HepG2 (cell line): Measurements from ENCODE around the gene HERPUD2. TPM values are rescaled to one million over a fixed set of nuclear protein-coding genes. Genes with fewer than 3 reads are reported as not detected.

Experiments
- GABPA ChIP-seq, 2 experiments: IDR thresholded peaks; 2 replicates each; pipeline ENCODE4 v1.6.1; 2011 to 2016; ENCODE audit warnings: low read depth in 2 of 2, low read length in 1 of 2, missing biosample characterization in 1 of 2, missing genetic modification characterization in 1 of 2
- MAFF ChIP-seq: IDR thresholded peaks from 2 replicates; pipeline ENCODE4 v1.6.1; 2011; ENCODE audit warnings: low read depth, low read length, improper control_type of control experiment
- MTA1 ChIP-seq: sonication (generic); formaldehyde crosslinking; IDR thresholded peaks from 2 replicates; pipeline ENCODE4 v1.4.0; 2020; ENCODE audit warnings: missing genetic modification reagents, mild to moderate bottlenecking, borderline replicate concordance
- NFATC3 ChIP-seq: sonication (generic); formaldehyde crosslinking; IDR thresholded peaks from 2 replicates; pipeline ENCODE4 v1.5.1; 2020; ENCODE audit warnings: mild to moderate bottlenecking, missing genetic modification reagents
- RXRB ChIP-seq: IDR thresholded peaks from 2 replicates; pipeline ENCODE4 v1.6.1; 2016; ENCODE audit warnings: borderline replicate concordance, missing genetic modification reagents, missing compliant biosample characterization
- TARDBP ChIP-seq: sonication (generic); formaldehyde crosslinking; IDR thresholded peaks from 2 replicates; pipeline ENCODE4 v1.8.0; 2022; ENCODE audit warnings: mild to moderate bottlenecking, missing genetic modification reagents
- THAP11 ChIP-seq: IDR thresholded peaks from 2 replicates; pipeline ENCODE4 v1.6.1; 2016; ENCODE audit warnings: missing biosample characterization, missing genetic modification reagents
- TRAFD1 ChIP-seq: sonication (generic); formaldehyde crosslinking; IDR thresholded peaks from 2 replicates; pipeline ENCODE4 v1.5.1; 2020; ENCODE audit warnings: missing genetic modification reagents, mild to moderate bottlenecking, borderline replicate concordance
- ZNF30 ChIP-seq: sonication (generic); formaldehyde crosslinking; IDR thresholded peaks from 2 replicates; pipeline ENCODE4 v1.5.0; 2020; ENCODE audit warnings: mild to moderate bottlenecking, missing genetic modification reagents
- ZNF337 ChIP-seq: sonication (generic); formaldehyde crosslinking; IDR thresholded peaks from 2 replicates; pipeline ENCODE4 v1.5.1; 2020; ENCODE audit warnings: missing genetic modification reagents, low read depth, mild to moderate bottlenecking, borderline replicate concordance
- ZNF883 ChIP-seq: sonication (generic); formaldehyde crosslinking; IDR thresholded peaks from 2 replicates; pipeline ENCODE4 v1.5.1; 2020; ENCODE audit warnings: mild to moderate bottlenecking, missing genetic modification reagents; ENCODE audit errors: not compliant biosample characterization
- polyA plus RNA-seq, 8 experiments: library from polyadenylated mRNA; depleted of rRNA in 3 of 8; stranded (reverse) in 7 of 8; unstranded in 1 of 8; fragments of >200 nt; fragmentation: Illumina TruSeq in 4 of 8; extraction: Trizol in 4 of 8; gene quantifications; 2 replicates each; pipeline versions ENCODE4 v1.2.1 to v1.2.3, GENCODE V29; 2011 to 2016; ENCODE audit warnings: low read depth in 4 of 8, missing spikeins in 1 of 8, mixed read lengths in 1 of 8; ENCODE audit not compliant: insufficient read depth in 1 of 8
- total RNA-seq, 5 experiments: library from RNA; depleted of rRNA; stranded (reverse); fragments of >200 nt; fragmentation: Illumina TruSeq; extraction: Trizol; gene quantifications; 2 replicates each; pipeline ENCODE4 v1.2.3, GENCODE V29; 2016; ENCODE audit warnings: low read depth in 1 of 5
- TF ChIP-seq, protein P1 (sequence below): sonication (generic); formaldehyde crosslinking; conservative IDR thresholded peaks from 2 replicates; pipeline ENCODE4 v1.8.0; 2022; ENCODE audit warnings: mild to moderate bottlenecking, moderate library complexity, missing genetic modification reagents
- TF ChIP-seq, protein P2 (sequence below): sonication (generic); formaldehyde crosslinking; IDR thresholded peaks from 2 replicates; pipeline ENCODE4 v1.4.0; 2020; ENCODE audit warnings: mild to moderate bottlenecking, missing genetic modification reagents
- TF ChIP-seq, protein P3 (sequence below): sonication (generic); formaldehyde crosslinking; IDR thresholded peaks from 2 replicates; pipeline ENCODE4 v1.8.1; 2023; ENCODE audit warnings: missing genetic modification reagents, mild to moderate bottlenecking, borderline replicate concordance
- TF ChIP-seq, protein P4 (sequence below): sonication (generic); formaldehyde crosslinking; IDR thresholded peaks from 2 replicates; pipeline ENCODE4 v1.4.0; 2020; ENCODE audit warnings: missing genetic modification reagents

HERPUD2 gene
- total and polyA plus RNA-seq, 2 of the 13 experiments (the other 11 are each of a cell fraction or from before 2014, with no cell fraction given), result 10.7 to 38.6 TPM

DNA sequence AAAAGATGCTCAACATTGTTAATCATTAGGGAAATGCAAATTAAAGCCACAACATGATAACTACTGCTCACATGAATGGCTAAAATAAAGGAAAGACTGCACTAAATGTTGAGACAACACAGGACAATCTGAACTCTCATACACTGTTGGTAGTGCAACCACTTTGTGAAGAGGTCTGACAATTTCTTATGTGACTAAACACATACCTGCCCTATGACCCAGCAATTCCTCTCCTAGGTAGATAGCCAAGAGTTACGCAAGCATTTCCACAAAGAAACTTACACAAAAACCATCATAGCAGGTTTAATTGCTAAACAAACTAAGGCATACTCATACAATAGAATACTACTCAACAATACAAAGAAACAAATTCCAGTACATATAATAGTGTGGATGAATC lies 41.8 kb upstream of the HERPUD2 start (continued):
- TF ChIP-seq GABPA (IDR thresholded peaks at IDR 0.05; ENCODE audit: low read depth, low read length), result no peak
- TF ChIP-seq GABPA (CRISPR knock-in tag; IDR thresholded peaks at IDR 0.05; ENCODE audit: low read depth), result no peak
- TF ChIP-seq MAFF, result 0 out of 2 replicates have a peak, but pooled peaks have one; percentile 10
- TF ChIP-seq, protein P1, sequence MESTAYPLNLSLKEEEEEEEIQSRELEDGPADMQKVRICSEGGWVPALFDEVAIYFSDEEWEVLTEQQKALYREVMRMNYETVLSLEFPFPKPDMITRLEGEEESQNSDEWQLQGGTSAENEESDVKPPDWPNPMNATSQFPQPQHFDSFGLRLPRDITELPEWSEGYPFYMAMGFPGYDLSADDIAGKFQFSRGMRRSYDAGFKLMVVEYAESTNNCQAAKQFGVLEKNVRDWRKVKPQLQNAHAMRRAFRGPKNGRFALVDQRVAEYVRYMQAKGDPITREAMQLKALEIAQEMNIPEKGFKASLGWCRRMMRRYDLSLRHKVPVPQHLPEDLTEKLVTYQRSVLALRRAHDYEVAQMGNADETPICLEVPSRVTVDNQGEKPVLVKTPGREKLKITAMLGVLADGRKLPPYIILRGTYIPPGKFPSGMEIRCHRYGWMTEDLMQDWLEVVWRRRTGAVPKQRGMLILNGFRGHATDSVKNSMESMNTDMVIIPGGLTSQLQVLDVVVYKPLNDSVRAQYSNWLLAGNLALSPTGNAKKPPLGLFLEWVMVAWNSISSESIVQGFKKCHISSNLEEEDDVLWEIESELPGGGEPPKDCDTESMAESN (CRISPR knock-in tag), result no peak
- TF ChIP-seq ZNF30 (CRISPR knock-in tag), result no peak
- TF ChIP-seq TRAFD1 (CRISPR knock-in tag), result no peak
- TF ChIP-seq ZNF883 (CRISPR knock-in tag), result no peak
- no peak for TF ChIP-seq ZNF337
- no peak for TF ChIP-seq NFATC3 (CRISPR knock-in tag)
- peak; percentile 86 for TF ChIP-seq RXRB (CRISPR knock-in tag)
- no peak for TF ChIP-seq TARDBP (CRISPR knock-in tag)
- TF ChIP-seq, protein P2, sequence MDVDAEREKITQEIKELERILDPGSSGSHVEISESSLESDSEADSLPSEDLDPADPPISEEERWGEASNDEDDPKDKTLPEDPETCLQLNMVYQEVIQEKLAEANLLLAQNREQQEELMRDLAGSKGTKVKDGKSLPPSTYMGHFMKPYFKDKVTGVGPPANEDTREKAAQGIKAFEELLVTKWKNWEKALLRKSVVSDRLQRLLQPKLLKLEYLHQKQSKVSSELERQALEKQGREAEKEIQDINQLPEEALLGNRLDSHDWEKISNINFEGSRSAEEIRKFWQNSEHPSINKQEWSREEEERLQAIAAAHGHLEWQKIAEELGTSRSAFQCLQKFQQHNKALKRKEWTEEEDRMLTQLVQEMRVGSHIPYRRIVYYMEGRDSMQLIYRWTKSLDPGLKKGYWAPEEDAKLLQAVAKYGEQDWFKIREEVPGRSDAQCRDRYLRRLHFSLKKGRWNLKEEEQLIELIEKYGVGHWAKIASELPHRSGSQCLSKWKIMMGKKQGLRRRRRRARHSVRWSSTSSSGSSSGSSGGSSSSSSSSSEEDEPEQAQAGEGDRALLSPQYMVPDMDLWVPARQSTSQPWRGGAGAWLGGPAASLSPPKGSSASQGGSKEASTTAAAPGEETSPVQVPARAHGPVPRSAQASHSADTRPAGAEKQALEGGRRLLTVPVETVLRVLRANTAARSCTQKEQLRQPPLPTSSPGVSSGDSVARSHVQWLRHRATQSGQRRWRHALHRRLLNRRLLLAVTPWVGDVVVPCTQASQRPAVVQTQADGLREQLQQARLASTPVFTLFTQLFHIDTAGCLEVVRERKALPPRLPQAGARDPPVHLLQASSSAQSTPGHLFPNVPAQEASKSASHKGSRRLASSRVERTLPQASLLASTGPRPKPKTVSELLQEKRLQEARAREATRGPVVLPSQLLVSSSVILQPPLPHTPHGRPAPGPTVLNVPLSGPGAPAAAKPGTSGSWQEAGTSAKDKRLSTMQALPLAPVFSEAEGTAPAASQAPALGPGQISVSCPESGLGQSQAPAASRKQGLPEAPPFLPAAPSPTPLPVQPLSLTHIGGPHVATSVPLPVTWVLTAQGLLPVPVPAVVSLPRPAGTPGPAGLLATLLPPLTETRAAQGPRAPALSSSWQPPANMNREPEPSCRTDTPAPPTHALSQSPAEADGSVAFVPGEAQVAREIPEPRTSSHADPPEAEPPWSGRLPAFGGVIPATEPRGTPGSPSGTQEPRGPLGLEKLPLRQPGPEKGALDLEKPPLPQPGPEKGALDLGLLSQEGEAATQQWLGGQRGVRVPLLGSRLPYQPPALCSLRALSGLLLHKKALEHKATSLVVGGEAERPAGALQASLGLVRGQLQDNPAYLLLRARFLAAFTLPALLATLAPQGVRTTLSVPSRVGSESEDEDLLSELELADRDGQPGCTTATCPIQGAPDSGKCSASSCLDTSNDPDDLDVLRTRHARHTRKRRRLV (CRISPR knock-in tag), result no peak
- TF ChIP-seq MTA1 (CRISPR knock-in tag), result no peak
- no peak for TF ChIP-seq THAP11
- TF ChIP-seq, protein P3, sequence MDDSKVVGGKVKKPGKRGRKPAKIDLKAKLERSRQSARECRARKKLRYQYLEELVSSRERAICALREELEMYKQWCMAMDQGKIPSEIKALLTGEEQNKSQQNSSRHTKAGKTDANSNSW (CRISPR knock-in tag), result no peak
- TF ChIP-seq, protein P4, sequence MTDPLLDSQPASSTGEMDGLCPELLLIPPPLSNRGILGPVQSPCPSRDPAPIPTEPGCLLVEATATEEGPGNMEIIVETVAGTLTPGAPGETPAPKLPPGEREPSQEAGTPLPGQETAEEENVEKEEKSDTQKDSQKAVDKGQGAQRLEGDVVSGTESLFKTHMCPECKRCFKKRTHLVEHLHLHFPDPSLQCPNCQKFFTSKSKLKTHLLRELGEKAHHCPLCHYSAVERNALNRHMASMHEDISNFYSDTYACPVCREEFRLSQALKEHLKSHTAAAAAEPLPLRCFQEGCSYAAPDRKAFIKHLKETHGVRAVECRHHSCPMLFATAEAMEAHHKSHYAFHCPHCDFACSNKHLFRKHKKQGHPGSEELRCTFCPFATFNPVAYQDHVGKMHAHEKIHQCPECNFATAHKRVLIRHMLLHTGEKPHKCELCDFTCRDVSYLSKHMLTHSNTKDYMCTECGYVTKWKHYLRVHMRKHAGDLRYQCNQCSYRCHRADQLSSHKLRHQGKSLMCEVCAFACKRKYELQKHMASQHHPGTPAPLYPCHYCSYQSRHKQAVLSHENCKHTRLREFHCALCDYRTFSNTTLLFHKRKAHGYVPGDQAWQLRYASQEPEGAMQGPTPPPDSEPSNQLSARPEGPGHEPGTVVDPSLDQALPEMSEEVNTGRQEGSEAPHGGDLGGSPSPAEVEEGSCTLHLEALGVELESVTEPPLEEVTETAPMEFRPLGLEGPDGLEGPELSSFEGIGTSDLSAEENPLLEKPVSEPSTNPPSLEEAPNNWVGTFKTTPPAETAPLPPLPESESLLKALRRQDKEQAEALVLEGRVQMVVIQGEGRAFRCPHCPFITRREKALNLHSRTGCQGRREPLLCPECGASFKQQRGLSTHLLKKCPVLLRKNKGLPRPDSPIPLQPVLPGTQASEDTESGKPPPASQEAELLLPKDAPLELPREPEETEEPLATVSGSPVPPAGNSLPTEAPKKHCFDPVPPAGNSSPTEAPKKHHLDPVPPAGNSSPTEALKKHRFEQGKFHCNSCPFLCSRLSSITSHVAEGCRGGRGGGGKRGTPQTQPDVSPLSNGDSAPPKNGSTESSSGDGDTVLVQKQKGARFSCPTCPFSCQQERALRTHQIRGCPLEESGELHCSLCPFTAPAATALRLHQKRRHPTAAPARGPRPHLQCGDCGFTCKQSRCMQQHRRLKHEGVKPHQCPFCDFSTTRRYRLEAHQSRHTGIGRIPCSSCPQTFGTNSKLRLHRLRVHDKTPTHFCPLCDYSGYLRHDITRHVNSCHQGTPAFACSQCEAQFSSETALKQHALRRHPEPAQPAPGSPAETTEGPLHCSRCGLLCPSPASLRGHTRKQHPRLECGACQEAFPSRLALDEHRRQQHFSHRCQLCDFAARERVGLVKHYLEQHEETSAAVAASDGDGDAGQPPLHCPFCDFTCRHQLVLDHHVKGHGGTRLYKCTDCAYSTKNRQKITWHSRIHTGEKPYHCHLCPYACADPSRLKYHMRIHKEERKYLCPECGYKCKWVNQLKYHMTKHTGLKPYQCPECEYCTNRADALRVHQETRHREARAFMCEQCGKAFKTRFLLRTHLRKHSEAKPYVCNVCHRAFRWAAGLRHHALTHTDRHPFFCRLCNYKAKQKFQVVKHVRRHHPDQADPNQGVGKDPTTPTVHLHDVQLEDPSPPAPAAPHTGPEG (CRISPR knock-in tag), result no peak
